IPS-NIHi11 (cell line): ENCODE data around the gene NPM3.

Source experiments
- DNase-seq: peaks from one replicate; pipeline ENCODE4 v3.0.0; 2012; ENCODE audit warnings: mixed read lengths, low spot score

NPM3 gene

DNA sequence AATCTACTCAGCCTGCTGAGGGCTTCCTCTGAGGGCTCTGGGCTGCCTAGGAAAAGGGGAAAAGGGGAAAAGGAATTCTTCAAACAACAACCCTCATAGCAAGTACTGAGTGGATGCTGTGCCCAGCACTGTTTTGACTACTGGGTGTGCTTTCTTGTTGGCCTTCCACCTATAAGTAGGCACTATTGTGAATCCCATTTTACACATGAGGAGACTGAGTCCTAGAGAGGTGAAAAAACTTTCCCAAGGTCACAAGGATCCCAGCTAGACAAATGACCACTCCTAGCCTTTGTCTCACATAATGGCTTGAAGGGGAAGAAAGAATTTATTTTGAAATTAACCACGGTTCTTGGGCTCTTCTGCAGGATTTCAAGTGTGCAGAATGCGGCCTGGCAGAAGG lies 24.4 kb downstream of the NPM3 start:
- DNase-seq = no peak

GRCh38 chr10:101752241-101752640 lies 31.0 kb downstream of the NPM3 start:
- DNase-seq = no peak

DNA sequence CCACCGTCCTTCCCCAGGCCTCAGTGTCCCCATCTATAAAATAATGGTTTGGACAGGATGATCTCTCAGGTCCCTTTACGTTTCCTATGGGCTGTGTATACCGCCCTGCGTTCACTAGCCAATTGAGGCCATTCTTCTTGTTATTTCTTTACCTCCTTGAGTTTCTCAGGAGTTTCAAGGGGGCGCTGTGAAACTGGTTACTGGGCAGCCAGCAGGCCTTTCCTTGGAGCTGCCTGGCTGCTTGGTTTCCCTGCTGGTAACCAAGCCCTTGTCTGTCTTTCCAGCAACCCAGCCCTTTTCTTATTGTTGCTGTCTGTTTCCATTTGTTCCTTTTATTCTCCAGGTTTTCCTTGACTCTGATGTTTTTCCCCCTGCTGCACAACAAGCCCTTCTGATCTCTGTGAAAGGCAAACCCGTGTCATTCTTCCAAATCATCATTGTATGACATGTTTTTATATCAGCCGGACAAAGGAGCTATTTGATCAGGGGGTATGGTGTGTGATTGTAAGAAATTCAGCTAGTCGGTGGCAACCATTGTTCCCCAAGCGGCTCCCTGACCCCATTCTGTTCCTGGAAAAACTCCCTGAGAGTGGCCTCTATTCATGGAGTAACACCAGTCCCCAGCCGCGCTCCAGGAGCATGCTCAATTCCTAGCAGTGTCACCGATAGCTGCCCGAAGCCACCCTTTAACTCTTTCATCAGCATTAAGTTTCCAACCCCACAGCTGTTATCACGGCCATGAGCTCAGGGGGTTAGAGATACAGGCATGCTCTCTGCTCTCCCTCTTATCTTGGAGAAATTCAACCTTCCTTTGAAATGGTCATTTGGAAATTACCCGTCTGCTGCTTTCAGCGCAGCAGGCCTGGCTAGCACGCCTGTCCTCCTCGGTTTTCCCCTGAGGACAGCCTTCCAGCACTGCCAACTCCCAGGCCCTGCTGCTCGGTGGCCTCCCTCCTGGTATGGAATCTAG lies 33.9 kb downstream of the NPM3 start:
- peak; percentile 80 for DNase-seq

DNA sequence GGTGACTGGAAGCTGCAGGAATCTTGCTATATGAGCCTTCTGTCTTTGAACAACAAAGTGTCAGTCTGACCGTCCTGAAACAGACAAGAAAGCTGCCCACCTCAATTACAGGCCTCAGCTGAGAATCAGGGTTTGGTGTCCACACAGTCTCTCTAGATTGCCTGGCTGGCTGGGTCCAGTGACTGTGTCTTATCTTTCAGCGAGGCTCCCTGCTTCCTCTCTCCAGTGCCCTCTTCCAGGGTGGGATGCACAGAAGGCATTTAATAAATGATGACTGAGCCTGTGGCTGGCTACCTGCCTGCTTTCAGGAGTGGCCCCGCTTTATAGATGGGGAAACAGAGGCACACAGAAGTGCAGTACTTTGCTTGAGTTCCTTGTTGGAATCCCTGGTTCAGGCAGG lies 34.8 kb downstream of the NPM3 start:
- no peak for DNase-seq

DNA sequence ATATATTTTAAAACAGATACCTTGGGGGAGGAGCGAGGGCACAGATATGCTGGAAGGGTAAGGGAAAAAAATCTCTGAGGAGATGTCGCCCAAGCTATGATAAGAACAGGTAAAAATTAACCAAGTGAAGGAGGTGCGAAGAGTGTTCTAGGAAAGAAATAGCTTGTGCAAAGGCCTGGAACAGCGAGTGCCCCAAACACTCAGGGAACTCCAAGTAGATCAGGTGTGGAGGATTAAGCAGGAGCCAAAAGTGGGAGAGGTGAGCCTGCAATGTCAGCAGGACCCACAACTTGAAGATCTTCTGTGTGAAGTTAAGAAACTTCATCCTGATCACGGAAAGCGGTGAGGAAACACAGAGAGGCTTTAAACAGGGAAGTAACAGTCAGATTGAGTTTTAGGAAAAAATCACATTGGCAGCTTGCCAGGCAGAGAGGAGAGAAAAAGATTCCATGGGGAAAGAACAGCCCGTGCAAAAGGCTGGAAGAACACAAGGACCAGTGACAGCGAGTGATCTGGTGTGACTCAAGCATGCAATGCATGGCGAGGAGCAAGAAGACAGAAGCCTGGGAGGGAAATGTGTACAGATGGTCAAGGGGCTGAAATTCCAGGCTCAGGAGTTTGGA lies 38.1 kb downstream of the NPM3 start:
- no peak for DNase-seq

GRCh38 chr10:101744267-101744666 lies 39.0 kb downstream of the NPM3 start:
- no peak for DNase-seq

- no peak for DNase-seq
Observed at GRCh38 chr10:101741938-101742337, 41.3 kb downstream of the NPM3 start.

GRCh38 chr10:101736666-101737065 lies 46.6 kb downstream of the NPM3 start:
- no peak for DNase-seq

GRCh38 chr10:101732096-101732495 lies 51.1 kb downstream of the NPM3 start:
- no peak for DNase-seq
